Loucy (cell line): Measurements from ENCODE around the gene CCHCR1.

ENCODE experiments used
- EZH2phosphoT487 ChIP-seq: fragments of 200-600 bp; IDR thresholded peaks from 2 replicates; pipeline ENCODE4 v1.6.1; 2018; ENCODE audit warnings: antibody characterized with exemption, mild to moderate bottlenecking, moderate library complexity, borderline replicate concordance
- TF ChIP-seq, protein P1 (sequence below): fragments of 200-600 bp; sonication (generic); conservative IDR thresholded peaks from 2 replicates; pipeline ENCODE4 v1.5.1; 2014; ENCODE audit warnings: mild to moderate bottlenecking, antibody characterized with exemption, low read length

DNA sequence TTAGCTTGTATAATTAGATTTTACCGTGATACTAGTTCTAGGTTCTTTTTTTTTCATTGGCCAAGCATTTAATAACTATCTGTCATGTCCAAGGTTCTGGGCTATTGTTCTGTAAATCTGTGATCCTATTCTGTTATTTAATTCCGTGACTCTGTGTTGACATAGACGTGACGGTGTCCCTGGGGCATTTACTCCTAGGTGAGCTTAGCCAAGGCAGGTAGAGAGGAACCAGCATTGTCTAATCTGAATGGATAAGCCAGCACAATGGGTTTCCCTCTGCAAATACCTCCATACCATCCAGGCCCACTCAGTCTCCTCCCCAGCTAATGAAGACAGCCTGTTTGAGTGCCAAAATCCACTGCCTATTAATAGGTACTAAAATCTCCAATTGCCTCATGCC lies 28.5 kb downstream of the CCHCR1 start:
- TF ChIP-seq, protein P1, sequence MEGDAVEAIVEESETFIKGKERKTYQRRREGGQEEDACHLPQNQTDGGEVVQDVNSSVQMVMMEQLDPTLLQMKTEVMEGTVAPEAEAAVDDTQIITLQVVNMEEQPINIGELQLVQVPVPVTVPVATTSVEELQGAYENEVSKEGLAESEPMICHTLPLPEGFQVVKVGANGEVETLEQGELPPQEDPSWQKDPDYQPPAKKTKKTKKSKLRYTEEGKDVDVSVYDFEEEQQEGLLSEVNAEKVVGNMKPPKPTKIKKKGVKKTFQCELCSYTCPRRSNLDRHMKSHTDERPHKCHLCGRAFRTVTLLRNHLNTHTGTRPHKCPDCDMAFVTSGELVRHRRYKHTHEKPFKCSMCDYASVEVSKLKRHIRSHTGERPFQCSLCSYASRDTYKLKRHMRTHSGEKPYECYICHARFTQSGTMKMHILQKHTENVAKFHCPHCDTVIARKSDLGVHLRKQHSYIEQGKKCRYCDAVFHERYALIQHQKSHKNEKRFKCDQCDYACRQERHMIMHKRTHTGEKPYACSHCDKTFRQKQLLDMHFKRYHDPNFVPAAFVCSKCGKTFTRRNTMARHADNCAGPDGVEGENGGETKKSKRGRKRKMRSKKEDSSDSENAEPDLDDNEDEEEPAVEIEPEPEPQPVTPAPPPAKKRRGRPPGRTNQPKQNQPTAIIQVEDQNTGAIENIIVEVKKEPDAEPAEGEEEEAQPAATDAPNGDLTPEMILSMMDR = no peak
- TF ChIP-seq EZH2phosphoT487 = no peak
